NCI-H460 (cell line): ENCODE results near the gene VWF. TPM values are rescaled to one million over a fixed set of nuclear protein-coding genes. Genes with fewer than 3 reads are reported as not detected.
A peak's percentile ranks its signal among the peaks of the same experiment; 100 is the strongest.

Experiments used
- DNase-seq: peaks from one replicate; pipeline ENCODE4 v3.0.0-alpha.2; 2016; ENCODE audit warnings: low read depth; ENCODE audit errors: extremely low read depth
- total RNA-seq: library from RNA; depleted of rRNA; stranded (reverse); fragments of >200 nt; shearing (Covaris generic); gene quantifications from 2 replicates; pipeline ENCODE4 v1.2.3, GENCODE V29; 2014

The VWF gene
- total RNA-seq, 1 experiment from 2014 or later, result 0.02 TPM

DNA sequence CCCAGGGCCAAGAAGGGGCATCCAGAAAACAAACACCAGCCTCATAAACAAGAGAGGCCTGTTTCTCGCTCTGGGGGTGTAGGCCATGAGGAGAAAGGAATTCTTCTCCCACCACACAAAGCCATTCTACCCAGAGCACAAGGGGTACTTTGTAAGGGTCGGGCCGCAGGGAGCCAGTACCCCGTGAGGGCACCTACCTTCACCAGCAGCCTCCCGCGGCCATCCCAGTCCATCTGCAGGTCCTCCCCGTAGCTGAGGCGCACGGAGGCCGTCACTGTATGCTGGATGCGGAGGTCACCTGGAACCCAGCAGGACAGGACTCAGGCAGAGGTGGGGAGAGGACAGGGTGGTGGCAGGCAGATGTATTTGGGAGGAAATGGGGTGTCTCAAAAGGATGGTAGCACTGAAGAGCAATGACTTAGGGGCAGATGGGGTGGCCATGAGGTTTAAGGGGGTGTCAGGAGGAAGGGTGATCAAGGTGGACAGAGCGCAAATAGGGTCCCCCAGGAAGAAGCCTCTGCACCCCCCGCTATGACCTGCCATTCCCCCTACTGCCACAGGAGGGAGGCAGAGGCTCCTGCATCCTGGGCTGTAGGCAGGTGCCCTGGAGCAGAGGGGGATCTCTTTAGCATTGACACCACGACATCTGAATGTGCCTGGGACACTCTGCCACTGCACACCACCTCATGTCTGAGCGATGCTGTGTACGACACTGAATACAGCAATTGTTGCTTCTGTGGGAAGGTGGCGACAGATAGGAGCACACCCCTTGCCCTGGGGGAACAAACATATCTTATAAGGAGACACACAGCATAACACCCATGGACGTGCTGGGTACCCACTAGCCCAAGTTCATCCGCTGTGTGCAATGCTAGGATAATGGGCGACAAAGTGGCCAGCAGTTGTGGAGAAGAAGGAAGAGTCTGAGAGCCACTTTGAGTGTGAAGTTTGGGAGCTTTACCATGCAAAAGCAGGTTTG is 61.4 kb downstream of the VWF start:
- peak; percentile 40 for DNase-seq

GRCh38 chr12:6062395-6062756 is 62.1 kb downstream of the VWF start:
- DNase-seq, result no peak

- no peak for DNase-seq
These were observed 62.8 kb downstream of the VWF start for GRCh38 chr12:6061660-6062059.

GRCh38 chr12:6059860-6060565 is 64.5 kb downstream of the VWF start:
- no peak for DNase-seq

GRCh38 chr12:6059221-6059620 is 65.2 kb downstream of the VWF start:
- no peak for DNase-seq

DNA sequence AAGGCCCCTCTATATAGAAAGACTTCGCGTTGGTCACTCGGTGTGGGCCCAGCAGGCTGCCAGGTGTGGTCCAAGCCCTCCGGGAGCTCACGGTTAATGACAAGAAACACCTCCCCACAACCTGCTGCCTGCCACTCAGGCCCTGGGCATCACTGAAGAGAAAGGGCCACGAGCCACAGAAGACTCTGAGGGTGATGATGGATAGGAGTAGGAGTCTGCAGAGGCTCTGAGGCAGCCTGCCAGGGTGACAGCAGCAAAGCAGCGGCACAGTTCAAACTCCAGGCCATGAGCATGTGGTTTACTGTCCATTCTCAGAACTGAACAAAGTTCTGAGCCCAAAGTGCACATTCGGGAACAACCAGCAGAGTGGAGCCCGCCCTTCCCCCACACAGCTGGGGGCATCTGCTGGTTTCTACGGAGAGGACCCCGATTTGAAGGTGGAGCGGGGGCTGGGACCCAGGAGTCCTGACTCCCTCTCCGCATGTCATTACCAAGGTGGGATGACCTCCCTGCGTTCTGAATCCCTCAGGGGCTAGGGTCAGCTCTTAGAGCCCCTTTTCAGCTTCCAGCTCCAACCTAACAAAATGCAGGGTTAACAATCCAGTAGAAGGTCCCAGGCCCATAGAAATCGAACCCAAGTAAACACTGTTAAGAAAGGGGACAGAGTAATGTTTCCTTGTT is 65.8 kb downstream of the VWF start:
- DNase-seq, result no peak

DNA sequence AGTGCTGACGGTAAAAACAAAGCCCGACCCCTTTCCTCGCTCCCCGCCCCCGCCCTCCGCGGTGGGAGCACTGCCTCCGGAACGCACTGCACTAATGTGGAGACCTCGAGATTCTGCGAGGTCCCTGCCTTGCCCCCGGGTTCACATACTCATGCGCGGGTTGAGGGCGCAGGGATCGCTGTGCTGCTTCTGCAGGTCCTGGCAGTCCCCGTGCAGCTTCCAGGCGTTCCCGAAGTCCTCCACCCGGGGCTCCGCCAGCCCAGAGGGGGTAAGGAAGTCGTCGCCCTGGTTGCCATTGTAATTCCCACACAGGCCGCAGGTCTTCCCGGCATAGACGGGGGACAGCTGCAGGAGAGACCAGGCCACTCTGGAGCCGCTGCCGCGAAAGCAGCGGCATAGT is 66.8 kb downstream of the VWF start:
- DNase-seq, result no peak

DNA sequence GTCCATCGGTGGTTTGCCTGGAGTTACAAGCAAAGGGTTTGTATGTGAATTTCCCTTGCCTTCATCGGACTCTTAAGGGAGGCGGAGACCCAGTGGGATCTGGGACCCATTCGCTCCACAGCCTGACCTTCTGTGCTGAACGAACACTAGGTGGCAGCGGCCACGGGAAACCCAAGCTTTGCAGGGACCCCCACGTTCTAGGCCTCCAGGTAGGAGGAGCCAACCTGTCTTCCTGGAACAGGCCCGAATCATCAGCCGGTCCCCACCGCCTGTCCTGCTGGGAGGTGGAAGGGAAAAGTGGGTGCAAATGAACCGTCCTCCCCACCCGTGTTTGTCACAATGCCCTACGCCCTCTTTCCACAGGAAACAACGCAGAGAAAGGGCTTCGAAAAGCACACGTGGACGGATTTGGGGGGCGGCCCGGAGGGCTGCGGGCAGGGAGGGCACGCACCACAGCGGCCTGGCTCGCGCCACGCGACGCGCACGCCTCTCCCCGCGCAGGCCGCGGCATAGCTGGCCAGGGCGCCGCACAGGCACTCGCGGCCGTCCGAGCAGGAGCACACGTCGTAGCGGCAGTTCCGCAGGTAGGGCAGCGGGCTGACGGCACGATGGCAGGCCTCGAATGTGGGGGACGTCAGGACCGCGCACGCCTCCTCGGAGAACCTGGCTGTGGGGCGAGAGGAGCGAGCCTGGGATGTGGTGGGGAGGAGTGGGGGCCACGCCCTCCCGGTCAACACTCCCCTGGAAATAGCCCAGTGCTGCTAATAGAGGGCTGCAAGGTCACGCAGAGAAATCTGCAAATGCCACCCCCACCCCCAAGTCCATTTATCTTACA is 67.8 kb downstream of the VWF start:
- DNase-seq, result no peak

- DNase-seq, result no peak
These were observed 70.9 kb downstream of the VWF start for GRCh38 chr12:6053541-6053940.

- DNase-seq, result no peak
These were observed 71.5 kb downstream of the VWF start for GRCh38 chr12:6052940-6053329.

DNA sequence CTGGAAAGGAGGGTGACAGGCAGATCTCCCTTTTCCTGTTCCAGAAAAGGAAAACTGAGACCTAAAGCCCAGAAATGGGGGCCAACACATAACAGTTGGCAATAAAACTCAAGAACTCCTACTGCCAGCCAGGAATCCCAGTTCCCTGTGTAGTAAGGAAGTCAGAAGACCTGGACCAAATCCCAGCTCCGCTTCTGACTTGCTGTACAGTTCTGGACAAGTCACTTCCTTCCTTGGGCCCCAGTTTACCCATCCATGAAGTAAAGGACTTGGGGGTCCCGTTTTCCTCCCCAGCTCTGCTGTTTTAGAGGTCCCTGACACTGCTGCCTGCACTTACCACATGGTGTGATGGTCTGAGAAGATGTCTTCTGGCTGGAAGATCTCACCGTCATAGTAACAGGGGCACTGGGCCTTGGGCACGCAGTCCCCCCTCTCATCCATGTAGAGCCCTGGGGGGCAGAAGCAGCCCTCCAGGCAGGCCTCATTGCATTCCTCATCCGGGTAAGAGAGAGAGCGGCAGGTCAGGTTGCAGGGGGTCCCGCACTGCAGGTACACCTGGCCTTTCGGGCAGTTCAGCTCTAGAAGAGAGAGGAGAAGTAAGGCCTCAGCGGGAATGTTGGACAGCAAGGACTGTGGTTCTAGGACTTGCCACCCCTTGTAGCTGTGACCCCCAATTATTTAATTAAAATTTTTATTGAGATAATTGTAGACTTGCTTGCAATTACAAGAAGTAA is 72.1 kb downstream of the VWF start:
- no peak for DNase-seq

DNA sequence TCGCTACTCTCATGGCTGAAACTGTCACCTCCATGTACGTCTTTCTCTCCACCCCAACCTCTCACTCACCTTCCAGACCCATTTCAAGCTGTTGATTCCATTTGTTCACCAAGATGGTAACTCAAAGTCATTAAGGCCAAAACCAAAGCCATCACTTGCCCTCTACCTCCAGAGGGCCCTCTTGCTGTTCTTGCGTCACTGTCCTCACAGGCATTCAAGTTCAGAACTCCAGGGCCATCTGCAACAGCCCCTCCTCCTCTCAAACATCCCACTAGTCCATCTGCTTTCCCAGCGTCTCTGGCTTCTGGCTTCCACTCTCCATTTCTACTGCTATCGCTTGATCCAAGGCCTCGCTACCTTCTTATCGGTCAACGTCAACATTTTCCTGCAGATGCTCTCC is 74.5 kb downstream of the VWF start:
- DNase-seq, result no peak

- no peak for DNase-seq
These were observed 74.9 kb downstream of the VWF start for GRCh38 chr12:6049587-6049986.

DNA sequence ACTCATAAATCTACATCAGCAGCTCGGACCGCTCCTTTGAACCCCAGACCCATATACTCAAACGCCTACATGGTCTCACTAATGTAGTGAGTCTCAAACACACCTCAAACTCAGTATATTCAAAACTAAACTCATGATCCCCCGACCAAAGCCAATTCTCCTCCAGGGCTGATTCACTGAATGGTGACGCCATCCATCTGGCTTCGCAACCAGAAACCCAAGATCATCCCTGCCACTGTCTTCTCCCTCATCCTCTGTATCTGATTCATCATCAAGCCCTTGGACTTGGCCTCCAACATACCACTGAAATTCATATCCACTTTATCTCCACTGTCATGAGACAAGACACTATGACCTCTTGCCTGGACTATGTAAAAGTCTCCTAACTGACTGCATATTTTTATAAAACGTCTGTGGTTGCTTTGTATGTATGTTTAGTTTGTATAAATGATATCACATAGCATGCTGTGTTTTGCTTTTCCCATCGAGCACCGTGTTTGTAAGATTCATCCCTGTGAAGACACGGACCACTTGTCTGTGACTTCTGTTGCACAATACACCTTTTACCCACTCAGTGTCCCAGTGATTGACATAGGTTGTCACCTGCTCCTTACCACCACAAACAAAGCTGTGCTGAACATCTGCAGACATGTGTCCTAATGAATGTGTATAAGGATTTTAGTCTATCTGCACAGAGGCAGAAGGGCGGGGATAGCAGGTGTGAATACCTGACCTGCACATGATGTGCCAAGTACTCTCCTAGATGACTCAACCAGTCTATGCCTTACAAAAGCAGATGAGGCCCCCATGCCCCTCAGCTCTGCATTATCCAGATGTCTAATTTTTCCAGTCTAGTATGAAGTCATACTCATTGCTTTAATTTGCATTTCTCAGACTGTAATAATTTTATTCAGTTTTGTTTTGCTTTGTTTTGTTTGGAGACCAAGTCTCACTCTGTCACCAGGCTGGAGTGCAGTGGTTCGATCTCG is 76.9 kb downstream of the VWF start:
- no peak for DNase-seq

DNA sequence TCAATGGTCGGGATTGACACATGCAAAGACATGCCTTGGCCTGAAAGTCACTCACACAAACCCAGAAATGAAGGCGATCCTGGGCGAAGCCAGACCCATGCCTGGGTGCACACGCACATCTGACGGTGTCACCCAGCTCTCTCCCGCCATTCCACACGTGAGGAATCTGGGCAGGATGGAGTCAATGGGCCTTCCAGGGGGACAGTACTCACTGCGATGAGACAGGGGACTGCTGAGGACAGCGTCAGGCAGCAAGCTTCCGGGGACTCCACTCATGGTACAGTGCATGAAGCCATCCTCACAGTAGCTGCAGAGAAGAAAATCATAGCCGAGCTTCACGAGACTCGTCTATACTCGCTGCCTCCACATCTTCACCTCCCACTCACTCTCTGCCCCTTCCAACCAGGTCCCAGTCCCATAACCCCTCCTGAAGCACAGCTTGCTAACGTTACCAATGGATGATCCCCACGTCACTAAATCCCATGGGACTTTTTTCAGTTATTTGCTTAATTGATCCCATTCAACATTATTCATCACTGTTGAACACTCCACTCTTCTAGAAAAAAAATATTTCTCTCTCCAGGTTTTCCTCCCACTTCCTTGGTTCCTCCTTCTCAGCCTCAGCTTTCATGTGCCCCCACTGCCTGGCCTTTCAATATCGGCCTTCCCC is 77.8 kb downstream of the VWF start:
- no peak for DNase-seq

- no peak for DNase-seq
These were observed 79.0 kb downstream of the VWF start for GRCh38 chr12:6045438-6045837.

DNA sequence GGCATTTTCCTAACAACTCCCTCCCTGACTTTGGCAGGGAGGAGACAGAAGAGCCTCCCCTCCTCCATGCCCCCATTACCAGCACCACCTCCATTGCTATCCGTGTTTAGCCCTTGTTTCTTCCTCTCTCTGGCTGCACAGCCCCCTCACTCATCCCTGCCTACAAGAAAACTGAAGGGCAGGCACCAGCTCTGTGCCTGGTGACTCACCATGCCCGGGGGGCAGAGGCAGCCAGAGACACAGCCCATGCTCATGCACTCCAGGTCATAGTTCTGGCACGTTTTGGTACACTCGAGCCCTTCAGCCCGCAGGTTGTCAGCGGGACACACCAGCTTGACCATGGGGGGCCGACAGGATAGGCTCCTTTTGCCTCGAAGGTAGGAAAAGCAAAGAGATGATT is 80.4 kb downstream of the VWF start:
- DNase-seq, result no peak

DNA sequence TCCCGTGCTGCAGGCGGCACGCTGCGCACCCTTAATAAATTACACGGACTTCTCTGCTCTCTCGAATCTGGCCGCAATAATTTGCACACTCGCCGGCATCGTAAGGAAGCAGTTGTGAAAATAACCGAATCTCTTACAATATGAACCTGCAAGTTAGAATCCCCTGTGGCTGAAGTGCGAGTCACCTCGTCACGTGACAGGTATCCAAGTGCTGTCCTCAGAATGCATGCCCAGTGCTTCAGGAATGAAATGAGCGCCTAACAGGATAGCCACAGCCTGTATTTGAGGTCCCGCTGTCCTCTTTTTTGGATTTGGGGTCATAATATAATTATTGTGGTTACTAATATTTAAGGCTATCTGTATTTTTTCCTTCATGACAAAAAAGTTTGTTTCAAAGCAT is 82.0 kb downstream of the VWF start:
- no peak for DNase-seq
